GM12891 (cell line): Measurements from ENCODE around the gene FGF21.

Source experiments
- DNase-seq: peaks from one replicate; pipeline ENCODE4 v3.0.0; 2011; ENCODE audit warnings: low spot score; ENCODE audit not compliant: insufficient read length
- FAIRE-seq: peaks from 2 replicates; lab custom pipeline; 2011; peaks lifted over from hg19 to GRCh38; lab: Jason Lieb, UNC
- PAX5 ChIP-seq: IDR thresholded peaks from 2 replicates; pipeline ENCODE4 v1.6.1; 2011; ENCODE audit warnings: low read length, moderate library complexity, mild to moderate bottlenecking; ENCODE audit not compliant: insufficient read depth, severe bottlenecking
- POLR2A ChIP-seq: IDR thresholded peaks from 2 replicates; pipeline ENCODE4 v1.6.1; 2011; ENCODE audit warnings: low read depth, low read length, control low read depth
- POLR2AphosphoS5 ChIP-seq: IDR thresholded peaks from 2 replicates; pipeline ENCODE4 v1.6.1; 2011; ENCODE audit warnings: low read depth, low read length, control low read depth
- POU2F2 ChIP-seq: IDR thresholded peaks from 2 replicates; pipeline ENCODE4 v1.6.1; 2011; ENCODE audit warnings: low read depth, mild to moderate bottlenecking, control low read depth, low read length, moderate library complexity
- SPI1 ChIP-seq: IDR thresholded peaks from 2 replicates; pipeline ENCODE4 v1.6.1; 2011; ENCODE audit warnings: low read depth, low read length, control low read depth
- TAF1 ChIP-seq: IDR thresholded peaks from 2 replicates; pipeline ENCODE4 v1.6.1; 2011; ENCODE audit warnings: low read depth, low read length, control low read depth

FGF21 gene

GRCh38 chr19:48731452-48731851, 23.9 kb upstream of the FGF21 start:
- FAIRE-seq (no peak), DNase-seq (no peak)
- no peak for TF ChIP-seq TAF1
- TF ChIP-seq PAX5, result no peak
- TF ChIP-seq POU2F2, result no peak
- no peak for TF ChIP-seq SPI1
- TF ChIP-seq POLR2A, result no peak
- TF ChIP-seq POLR2AphosphoS5, result no peak

GRCh38 chr19:48734625-48735024, 20.7 kb upstream of the FGF21 start:
- DNase-seq, result no peak
- FAIRE-seq, result no peak
- TF ChIP-seq POLR2A, result no peak
- no peak for TF ChIP-seq POU2F2
- no peak for TF ChIP-seq PAX5
- no peak for TF ChIP-seq TAF1
- no peak for TF ChIP-seq SPI1
- no peak for TF ChIP-seq POLR2AphosphoS5

DNA sequence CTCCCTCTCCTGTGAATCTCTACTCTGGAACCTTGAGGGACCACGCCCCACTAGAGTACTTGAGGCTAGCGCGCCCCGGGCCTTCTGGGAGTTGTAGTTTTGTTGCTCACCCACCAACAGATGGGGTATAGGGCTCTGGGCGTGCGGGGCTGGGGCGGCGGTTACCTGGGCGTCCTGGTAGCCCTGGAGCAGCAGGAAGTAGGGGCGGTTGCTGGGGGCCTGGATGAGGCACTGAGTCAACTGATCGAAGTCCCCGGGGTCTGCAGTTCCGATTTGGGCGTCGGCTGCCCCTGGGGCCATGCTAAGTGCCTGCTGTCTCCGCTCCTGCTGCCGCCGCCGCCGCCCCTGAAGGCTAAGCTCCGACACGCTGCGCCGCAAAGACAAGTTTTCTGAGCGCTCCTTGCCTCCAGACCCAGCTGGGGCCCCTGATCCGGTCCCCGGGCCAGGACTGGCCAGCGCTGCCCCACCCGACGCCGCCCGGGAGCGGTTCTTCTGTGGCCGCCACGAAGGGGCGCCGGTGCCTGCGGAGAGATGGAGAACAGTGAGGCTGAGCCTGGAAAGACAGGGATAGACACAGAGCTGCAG, 20.2 kb upstream of the FGF21 start:
- TF ChIP-seq TAF1 (no peak), POLR2AphosphoS5 (no peak)
- no peak for FAIRE-seq
- DNase-seq, result no peak

DNA sequence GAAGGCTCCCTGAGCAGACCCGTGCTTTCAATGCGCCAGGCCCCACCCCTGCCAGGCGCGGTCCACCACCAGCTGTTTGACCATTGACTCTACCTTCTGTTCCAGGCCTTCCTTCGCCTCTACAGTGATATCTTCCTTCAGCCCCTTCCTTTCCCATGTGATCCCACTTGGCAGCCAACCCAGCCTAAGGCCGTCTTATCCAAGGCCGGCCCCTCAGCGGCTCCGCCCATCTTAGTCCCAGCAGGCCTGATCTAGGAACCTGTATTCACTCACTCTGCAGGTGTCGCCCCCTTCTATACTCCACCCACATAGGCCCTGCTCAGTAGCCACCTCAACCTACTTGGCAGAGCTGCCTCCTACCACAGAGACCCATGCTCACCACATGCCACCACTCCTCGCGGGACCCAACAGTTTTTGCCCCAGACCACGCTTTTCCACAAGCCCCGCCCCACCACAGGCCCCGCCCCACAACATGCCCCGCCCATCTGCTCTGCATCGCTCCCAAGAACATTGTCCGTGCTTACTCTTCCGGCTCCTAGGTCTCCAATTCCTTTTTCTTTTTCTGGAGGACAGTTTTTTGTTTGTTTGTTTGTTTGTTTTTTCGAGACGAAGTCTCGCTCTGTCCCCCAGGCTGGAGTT, 17.8 kb upstream of the FGF21 start:
- no peak for DNase-seq

DNA sequence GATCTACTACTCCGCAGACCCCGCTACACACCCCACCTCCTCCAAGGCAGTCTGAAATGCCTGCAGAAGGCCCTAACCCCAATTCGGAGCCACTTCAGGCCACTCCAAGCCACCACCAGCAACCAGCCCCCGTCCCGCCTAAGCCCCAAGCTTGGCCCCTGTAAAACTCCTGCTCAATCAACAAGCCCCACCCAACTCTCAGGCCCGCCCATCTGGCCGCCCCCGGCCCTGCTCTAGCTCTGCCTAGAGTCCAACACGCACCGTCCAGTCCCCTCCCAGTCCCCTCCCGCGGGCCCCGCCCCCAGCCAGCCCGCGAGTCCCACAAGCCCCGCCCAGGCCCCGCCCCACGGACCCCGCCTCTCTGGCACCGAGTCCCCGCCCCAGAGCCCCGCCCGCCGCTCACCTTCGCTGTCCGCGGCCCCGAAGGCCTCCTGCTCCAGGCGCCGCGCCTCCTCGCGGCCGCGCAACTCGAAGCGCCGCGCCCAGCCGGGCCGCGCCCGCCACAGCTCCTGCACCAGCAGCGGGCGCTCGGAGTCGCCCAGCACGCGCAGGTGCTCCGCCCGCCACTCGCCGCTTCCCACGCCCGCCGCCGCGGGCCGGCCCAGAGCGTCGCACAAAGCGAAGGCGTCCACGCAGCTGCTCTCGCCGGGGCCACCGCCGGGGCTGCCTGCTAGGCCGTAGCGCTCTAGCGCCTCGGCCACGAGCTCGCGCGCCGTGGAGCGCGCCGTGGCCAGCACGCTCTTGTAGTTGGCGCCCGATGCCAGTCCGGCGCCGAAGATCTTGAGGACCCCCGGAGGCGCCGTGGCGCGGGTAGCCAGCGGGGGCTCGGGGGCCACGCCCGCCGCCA, 16.5 kb upstream of the FGF21 start:
- FAIRE-seq (peak; percentile 64), DNase-seq (peak; percentile 98)
- no peak for TF ChIP-seq POU2F2
- TF ChIP-seq TAF1, result no peak
- TF ChIP-seq SPI1, result no peak
- no peak for TF ChIP-seq PAX5
- TF ChIP-seq POLR2AphosphoS5, result no peak
- no peak for TF ChIP-seq POLR2A

More for the DNA sequence above, 17.8 kb upstream of the FGF21 start:
- TF ChIP-seq SPI1, result no peak
- no peak for TF ChIP-seq PAX5
- no peak for TF ChIP-seq POLR2A
- TF ChIP-seq TAF1, result no peak
- no peak for FAIRE-seq

DNA sequence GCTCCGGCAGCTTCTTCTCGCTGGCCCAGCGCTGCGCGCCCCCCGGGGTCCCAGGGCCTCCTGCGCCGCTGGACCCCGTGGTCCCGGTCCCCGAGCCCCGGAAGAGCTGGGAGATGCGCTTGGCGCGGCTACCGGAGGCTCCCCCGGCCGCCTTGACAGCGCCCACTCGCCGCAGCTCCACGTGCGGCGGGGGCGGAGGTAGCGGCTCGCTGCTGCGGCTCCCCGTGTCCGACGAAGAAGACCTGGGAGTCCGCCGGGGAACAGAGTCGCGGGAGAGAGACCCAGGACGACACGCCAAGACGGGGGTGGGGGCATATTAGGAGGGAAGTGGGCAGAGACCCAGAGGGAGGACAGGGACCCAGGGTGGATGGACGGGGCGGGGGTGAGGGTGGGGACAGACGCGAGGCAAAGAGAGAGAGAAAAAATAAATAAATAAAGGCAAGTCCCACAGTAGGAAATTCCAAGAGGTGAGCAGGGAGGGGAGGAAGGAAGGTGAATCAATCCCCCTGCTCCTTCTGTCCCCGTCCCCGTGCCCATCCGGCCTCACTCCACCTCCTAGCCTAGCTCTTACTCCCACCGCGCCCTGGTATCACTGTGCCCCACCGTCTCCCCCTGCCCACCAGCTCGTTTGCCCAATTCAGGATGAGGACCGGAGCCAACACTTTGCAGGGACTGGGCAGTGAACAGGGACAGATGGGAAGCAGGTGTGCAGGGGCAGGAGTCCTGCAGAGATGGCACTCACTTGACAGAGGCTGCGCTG, 15.7 kb upstream of the FGF21 start:
- no peak for TF ChIP-seq POU2F2
- no peak for TF ChIP-seq SPI1
- TF ChIP-seq POLR2A, result no peak
- no peak for TF ChIP-seq TAF1
- no peak for TF ChIP-seq PAX5
- no peak for TF ChIP-seq POLR2AphosphoS5
- FAIRE-seq (no peak), DNase-seq (no peak)

- no peak for FAIRE-seq
- TF ChIP-seq PAX5 (no peak), POLR2AphosphoS5 (no peak)
- no peak for DNase-seq
These were observed 15.0 kb upstream of the FGF21 start, which contains the start of gene RASIP1 for GRCh38 chr19:48740164-48740972. TSS of gene RASIP1 (minus strand) at chr19:48740610. CDS start at chr19:48740282, 328 bp downstream.

GRCh38 chr19:48741129-48741999, 14.0 kb upstream of the FGF21 start:
- no peak for FAIRE-seq
- no peak for TF ChIP-seq POLR2AphosphoS5
- DNase-seq, result no peak
